NCI-H2171 (cell line): ENCODE results near the gene NES.

Source experiments
- DNase-seq: peaks from one replicate; lab custom pipeline; 2025; lab: John Stamatoyannopoulos, UW

The NES gene

DNA sequence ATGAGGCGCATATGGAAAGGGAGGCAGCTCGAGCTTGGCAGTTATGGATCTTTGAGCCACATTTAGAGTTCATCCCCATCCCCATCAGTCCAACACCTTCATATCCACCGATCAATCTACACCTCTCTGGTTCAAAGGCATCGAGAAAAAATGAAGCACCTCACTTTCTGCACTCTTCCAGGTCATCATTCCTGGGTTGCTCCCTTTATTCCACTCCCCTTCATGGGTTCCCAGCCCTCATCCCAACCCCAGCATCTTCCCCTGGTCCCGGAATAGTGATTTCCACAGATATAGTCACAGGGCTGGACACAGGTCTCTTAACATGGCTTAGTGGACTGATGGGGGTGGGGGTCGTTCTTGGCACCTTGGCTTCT lies 57.6 kb downstream of the NES start:
- no peak for DNase-seq

DNA sequence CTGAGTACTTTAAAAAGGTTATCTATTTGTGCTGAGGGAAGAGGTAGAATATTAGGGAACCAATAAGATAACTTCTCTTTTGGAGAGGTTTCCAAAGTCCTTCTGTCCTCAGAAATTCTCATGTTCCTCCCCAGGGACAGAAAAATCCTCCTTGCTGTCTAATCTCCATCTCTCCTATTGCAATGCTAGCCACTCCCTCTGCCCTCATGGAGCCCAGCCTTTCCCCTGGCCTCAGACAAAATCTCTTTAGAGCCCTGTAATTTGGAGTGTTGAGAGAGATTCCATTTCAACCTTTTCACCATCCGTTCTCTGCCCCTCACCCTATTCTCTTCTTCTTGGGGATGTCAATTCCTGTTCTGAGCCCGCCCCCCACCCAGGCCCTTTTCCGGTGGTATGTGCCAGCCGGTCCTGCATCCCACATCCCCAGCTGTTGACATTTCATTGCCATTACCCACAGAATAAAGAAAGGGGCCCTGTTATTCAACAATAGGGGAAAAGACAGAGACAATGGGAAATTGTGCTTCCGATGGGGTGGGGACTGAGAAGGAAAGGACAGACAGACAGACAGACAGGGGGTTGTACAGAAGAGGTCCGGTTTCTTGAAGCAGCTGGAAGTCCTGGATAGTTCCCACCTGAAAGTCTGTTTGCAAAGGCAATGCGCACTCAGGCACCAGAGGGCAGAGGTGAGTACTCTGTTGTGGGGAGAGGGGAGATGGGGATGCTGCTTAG lies 58.2 kb downstream of the NES start, which contains the start of gene HAPLN2:
Gene HAPLN2 (plus strand): TSS at position 563 of the 729 bp plus-strand sequence. CDS start 4,076 bp downstream, outside the sequence.
- no peak for DNase-seq
